Gastrocnemius medialis (tissue), 4 donors: Measurements from ENCODE around the gene C12orf56. TPM values are rescaled to one million over a fixed set of nuclear protein-coding genes. Genes with fewer than 3 reads are reported as not detected.
"Not testable (repeated sequence)": the region's sequence is repeated elsewhere in the genome, so short reads cannot be mapped to it uniquely, and the experiment has no call there.

Source experiments
- ATAC-seq, 2 donors: fragments of 150-250 bp; one replicate each; pipeline ENCODE4 v1.9.1; 2016
- DNase-seq, 2 donors: peaks; one replicate each; pipeline ENCODE4 v3.0.0-alpha.2; 2019
- H3K27ac ChIP-seq, 4 donors: fragments of 200-600 bp; sonication (generic); 1 replicate in 1 of 4; 2 replicates in 3 of 4; pipeline ENCODE4 v1.5.1; 2016 to 2018; ENCODE audit warnings: mild to moderate bottlenecking in 2 of 4, moderate library complexity in 1 of 4
- H3K27me3 ChIP-seq, 3 donors: fragments of 200-600 bp; sonication (generic) in 2 of 3; 1 replicate in 1 of 3; 2 replicates in 2 of 3; pipeline versions ENCODE4 v1.5.1 to v1.6.0; 2016 to 2019; ENCODE audit warnings: mild to moderate bottlenecking in 1 of 3, moderate library complexity in 1 of 3
- H3K36me3 ChIP-seq, 2 donors: fragments of 200-600 bp; sonication (generic) in 1 of 2; one replicate each; pipeline ENCODE4 v1.5.1; 2017 to 2018
- H3K4me1 ChIP-seq, 2 donors: fragments of 200-600 bp; sonication (generic) in 1 of 2; one replicate each; pipeline ENCODE4 v1.5.1; 2016 to 2017; ENCODE audit warnings: mild to moderate bottlenecking in 2 of 2
- H3K4me3 ChIP-seq, 4 donors: fragments of 200-600 bp; sonication (generic) in 3 of 4; 1 replicate in 1 of 4; 2 replicates in 3 of 4; pipeline ENCODE4 v1.5.1; 2016 to 2019; ENCODE audit warnings: mild to moderate bottlenecking in 2 of 4
- H3K9me3 ChIP-seq, 3 donors: fragments of 200-600 bp; sonication (generic) in 2 of 3; 1 replicate in 1 of 3; 2 replicates in 2 of 3; pipeline ENCODE4 v1.5.1; 2016 to 2019
- CTCF ChIP-seq, 5 experiments: fragments of 450-650 bp in 3 of 5; fragments of 200-600 bp in 2 of 5; sonication (generic) in 2 of 5; IDR thresholded peaks in 4 of 5; conservative IDR thresholded peaks in 1 of 5; 1 replicate in 4 of 5; 2 replicates in 1 of 5; pipeline ENCODE4 v1.5.1; 2016 to 2019; ENCODE audit warnings: antibody characterized with exemption in 5 of 5, mild to moderate bottlenecking in 3 of 5, moderate library complexity in 3 of 5
- POLR2A ChIP-seq, 2 donors: fragments of 450-650 bp; IDR thresholded peaks; one replicate each; pipeline ENCODE4 v1.6.1; 2017; ENCODE audit warnings: antibody characterized with exemption in 2 of 2, mild to moderate bottlenecking in 2 of 2, moderate library complexity in 2 of 2
- in situ Hi-C, 4 donors: fragments of 200-750 bp; cut with MboI; loops; one replicate each; pipeline versions ENCODE4 v1.15.0 to v1.8.0; 2017; ENCODE audit warnings: low sequenced_read_pairs in 4 of 4
- intact Hi-C: fragments of 100-400 bp; cut with DNase I; formaldehyde crosslinking; loops from one replicate; pipeline ENCODE4 v1.15.1; 2023; ENCODE audit warnings: low total_unique reads
- total RNA-seq, 4 donors: library from RNA; depleted of rRNA; stranded (reverse); fragments of >200 nt; gene quantifications; one replicate each; pipeline versions ENCODE4 v1.1.0 to v1.2.3, GENCODE V29; 2016

The C12orf56 gene
- total RNA-seq, 4 donors from 2014 or later: not detected

- no peak for TF ChIP-seq POLR2A (IDR thresholded peaks at IDR 0.05)
- TF ChIP-seq CTCF (IDR thresholded peaks at IDR 0.05 in 4 of 5, conservative IDR thresholded peaks at IDR 0.05 in 1 of 5): no peak
- intact Hi-C loops: loop anchor here (1.0 to 5.0 kb wide), 6 partner anchors 39 to 537 kb away; partner anchors contain the start of genes GNS, TBK1 and XPOT
Measured at GRCh38 chr12:64221651-64222008, 168.9 kb downstream of the C12orf56 start.

GRCh38 chr12:64220046-64220445 lies 170.5 kb downstream of the C12orf56 start:
- no peak overlapping the region for H3K27ac ChIP-seq
- intact Hi-C loops: loop anchor here (5.0 kb wide), 2 partner anchors 133 to 438 kb away; no protein-coding TSS in a partner anchor
- DNase-seq (no peak), ATAC-seq (no peak)
- H3K4me1 ChIP-seq: peaks cover 10 to 18% of the 10 kb centered on the region in 2 donors
- H3K4me3 ChIP-seq: no peak overlapping the region
- no peaks in the 10 kb centered on the region for H3K27me3 ChIP-seq
- in situ Hi-C loops: loop anchor here in 1 of 4 donors (5.0 kb wide), 1 partner anchor 182 kb away; the partner anchor contains the start of gene XPOT
- TF ChIP-seq POLR2A (IDR thresholded peaks at IDR 0.05): no peak
- TF ChIP-seq CTCF (IDR thresholded peaks at IDR 0.05 in 4 of 5, conservative IDR thresholded peaks at IDR 0.05 in 1 of 5): no peak
- H3K36me3 ChIP-seq: peaks cover 0 to 6% of the 10 kb centered on the region in 2 donors
- no peaks in the 10 kb centered on the region for H3K9me3 ChIP-seq

More at GRCh38 chr12:64221651-64222008, 168.9 kb downstream of the C12orf56 start:
- Histone ChIP-seq H3K36me3 (no peaks in the 10 kb centered on the region), H3K27ac (peak overlapping the region; percentile 93 to 95 (median 94)), H3K4me3 (peak overlapping the region; percentile 82 to 91 (median 88)), H3K27me3 (no peaks in the 10 kb centered on the region), H3K9me3 (no peaks in the 10 kb centered on the region), H3K4me1 (peaks cover 10 to 18% of the 10 kb centered on the region in 2 donors)
- ATAC-seq (peak; percentile 81 to 83), DNase-seq (peak; percentile 65 to 72)
- in situ Hi-C loops: loop anchor here in 1 of 4 donors (5.0 kb wide), 1 partner anchor 181 kb away; the partner anchor contains the start of gene XPOT

GRCh38 chr12:64219145-64219544 lies 171.4 kb downstream of the C12orf56 start:
- no peak for ATAC-seq
- intact Hi-C loops: no loop called here
- DNase-seq: no peak
- H3K4me1 ChIP-seq: peaks cover 10 to 18% of the 10 kb centered on the region in 2 donors
- no peak overlapping the region for H3K4me3 ChIP-seq
- in situ Hi-C loops: no loop called here
- H3K27ac ChIP-seq: no peak overlapping the region
- H3K36me3 ChIP-seq: peaks cover 0 to 14% of the 10 kb centered on the region in 2 donors
- no peak for TF ChIP-seq CTCF (IDR thresholded peaks at IDR 0.05 in 4 of 5, conservative IDR thresholded peaks at IDR 0.05 in 1 of 5)
- no peak for TF ChIP-seq POLR2A (IDR thresholded peaks at IDR 0.05)
- H3K9me3 ChIP-seq: no peaks in the 10 kb centered on the region
- no peaks in the 10 kb centered on the region for H3K27me3 ChIP-seq

GRCh38 chr12:64218597-64218996 lies 172.0 kb downstream of the C12orf56 start:
- no peak for ATAC-seq
- intact Hi-C loops (no loop called here), in situ Hi-C loops (no loop called here)
- Histone ChIP-seq H3K27me3 (no peaks in the 10 kb centered on the region), H3K4me1 (peaks cover 10 to 18% of the 10 kb centered on the region in 2 donors), H3K4me3 (no peak overlapping the region), H3K27ac (no peak overlapping the region), H3K9me3 (no peaks in the 10 kb centered on the region), H3K36me3 (peaks cover 0 to 19% of the 10 kb centered on the region in 2 donors)
- TF ChIP-seq POLR2A (IDR thresholded peaks at IDR 0.05) (no peak), CTCF (IDR thresholded peaks at IDR 0.05 in 4 of 5, conservative IDR thresholded peaks at IDR 0.05 in 1 of 5) (no peak)
- DNase-seq: no peak

- DNase-seq, H3K27ac ChIP-seq, intact Hi-C loops, H3K4me3 ChIP-seq, H3K27me3 ChIP-seq, H3K9me3 ChIP-seq, ATAC-seq, in situ Hi-C loops: not testable (repeated sequence)
- peaks cover 0 to 27% of the 10 kb centered on the region in 2 donors for H3K36me3 ChIP-seq
- peaks cover 10 to 12% of the 10 kb centered on the region in 2 donors for H3K4me1 ChIP-seq
Measured at GRCh38 chr12:64217643-64218042, 172.9 kb downstream of the C12orf56 start.
